ENCODE data around the gene ARHGAP25.

DNA sequence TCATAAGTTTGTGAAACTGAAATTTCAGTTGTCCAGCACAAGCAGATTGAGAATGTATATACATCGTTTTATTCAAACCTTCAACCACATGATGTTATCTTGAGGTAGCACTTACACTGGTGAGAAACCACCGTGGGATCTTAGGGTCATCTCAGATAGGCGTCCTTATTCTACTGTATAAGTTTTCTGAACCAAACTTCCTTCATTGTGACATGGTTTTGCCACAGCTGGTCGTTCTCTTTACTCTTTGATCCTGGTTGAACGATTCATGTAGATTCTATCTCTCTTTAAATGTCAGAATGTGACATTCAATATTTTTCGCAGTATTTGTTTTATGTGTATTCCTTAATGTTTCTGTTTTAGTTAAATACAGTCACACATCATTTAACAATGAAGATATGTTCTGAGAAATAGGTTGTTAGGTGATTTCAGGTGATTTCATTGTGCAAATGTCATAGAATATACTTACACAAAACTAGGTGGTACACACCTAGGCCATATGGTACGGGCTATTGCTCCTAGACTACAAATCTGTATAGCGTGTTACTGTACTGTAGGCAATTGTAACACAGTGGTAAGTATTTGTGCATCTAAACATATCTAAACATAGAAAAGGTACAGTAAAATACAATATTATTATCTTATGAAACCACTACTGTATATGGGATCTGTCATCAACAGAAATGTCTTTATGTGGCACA lies 17.9 kb upstream of the ARHGAP25 start:
- TF ChIP-seq, protein P1, sequence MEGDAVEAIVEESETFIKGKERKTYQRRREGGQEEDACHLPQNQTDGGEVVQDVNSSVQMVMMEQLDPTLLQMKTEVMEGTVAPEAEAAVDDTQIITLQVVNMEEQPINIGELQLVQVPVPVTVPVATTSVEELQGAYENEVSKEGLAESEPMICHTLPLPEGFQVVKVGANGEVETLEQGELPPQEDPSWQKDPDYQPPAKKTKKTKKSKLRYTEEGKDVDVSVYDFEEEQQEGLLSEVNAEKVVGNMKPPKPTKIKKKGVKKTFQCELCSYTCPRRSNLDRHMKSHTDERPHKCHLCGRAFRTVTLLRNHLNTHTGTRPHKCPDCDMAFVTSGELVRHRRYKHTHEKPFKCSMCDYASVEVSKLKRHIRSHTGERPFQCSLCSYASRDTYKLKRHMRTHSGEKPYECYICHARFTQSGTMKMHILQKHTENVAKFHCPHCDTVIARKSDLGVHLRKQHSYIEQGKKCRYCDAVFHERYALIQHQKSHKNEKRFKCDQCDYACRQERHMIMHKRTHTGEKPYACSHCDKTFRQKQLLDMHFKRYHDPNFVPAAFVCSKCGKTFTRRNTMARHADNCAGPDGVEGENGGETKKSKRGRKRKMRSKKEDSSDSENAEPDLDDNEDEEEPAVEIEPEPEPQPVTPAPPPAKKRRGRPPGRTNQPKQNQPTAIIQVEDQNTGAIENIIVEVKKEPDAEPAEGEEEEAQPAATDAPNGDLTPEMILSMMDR (IDR thresholded peaks at IDR 0.05): no peak
- TF ChIP-seq EP300 (IDR thresholded peaks at IDR 0.05): no peak
- TF ChIP-seq POLR2AphosphoS5 (IDR thresholded peaks at IDR 0.05): no peak

Measured in esophagus muscularis mucosa (tissue), 4 donors.